Mucosa of rectum (tissue), 2 donors: ENCODE measurements around the gene IPO4.
"Not testable (repeated sequence)": the region's sequence is repeated elsewhere in the genome, so short reads cannot be mapped to it uniquely, and the experiment has no call there.

Experiments used
- H3K27ac ChIP-seq, 2 donors: one replicate each; pipeline ENCODE4 v1.7.0; 2013; ENCODE audit warnings: inconsistent platforms in 2 of 2, low read depth in 2 of 2, low read length in 2 of 2
- H3K27me3 ChIP-seq, 2 donors: one replicate each; pipeline ENCODE4 v1.7.0; 2013; ENCODE audit warnings: low read length in 2 of 2; ENCODE audit not compliant: control insufficient read depth in 2 of 2, insufficient read depth in 2 of 2
- H3K36me3 ChIP-seq, 2 donors: one replicate each; pipeline ENCODE4 v1.7.0; 2013; ENCODE audit warnings: low read length in 2 of 2; ENCODE audit not compliant: control insufficient read depth in 2 of 2, insufficient read depth in 2 of 2
- H3K4me1 ChIP-seq, 2 donors: one replicate each; pipeline ENCODE4 v1.7.0; 2013; ENCODE audit warnings: low read length in 2 of 2, mild to moderate bottlenecking in 1 of 2; ENCODE audit not compliant: control insufficient read depth in 2 of 2, insufficient read depth in 2 of 2
- H3K4me3 ChIP-seq, 2 donors: one replicate each; pipeline ENCODE4 v1.7.0; 2013; ENCODE audit warnings: low read length in 2 of 2
- H3K9ac ChIP-seq, 2 donors: one replicate each; pipeline ENCODE4 v1.7.0; 2013; ENCODE audit warnings: low read length in 2 of 2, low read depth in 1 of 2, mild to moderate bottlenecking in 1 of 2
- H3K9me3 ChIP-seq, 2 donors: one replicate each; pipeline ENCODE4 v1.7.0; 2013; ENCODE audit warnings: low read length in 2 of 2; ENCODE audit not compliant: control insufficient read depth in 2 of 2
- donor health status: healthy.
- donor health status: Normal muscosa, but diverticular disease.

Gene IPO4

GRCh38 chr14:24232121-24232644, 43.6 kb upstream of the IPO4 start, which contains the start of gene NEDD8:
Gene NEDD8 (minus strand): TSS chr14:24232367. CDS start chr14:24232267, 100 bp downstream.
- Histone ChIP-seq H3K27me3 (no peaks in the 10 kb centered on the region), H3K9me3 (no peaks in the 10 kb centered on the region), H3K4me3 (peak within 1 kb of the TSS; percentile 98), H3K36me3 (peaks cover 20 to 28% of the 10 kb centered on the region in 2 donors), H3K9ac (peak within 1 kb of the TSS; percentile 59 to 96), H3K27ac (peak within 1 kb of the TSS; percentile 90 to 93), H3K4me1 (peaks cover 18 to 19% of the 10 kb centered on the region in 2 donors)

- peak overlapping the region; percentile 98 for H3K4me3 ChIP-seq
- peaks cover 14 to 24% of the 10 kb centered on the region in 2 donors for H3K36me3 ChIP-seq
- peak overlapping the region; percentile 90 to 93 for H3K27ac ChIP-seq
These were observed 42.9 kb upstream of the IPO4 start for GRCh38 chr14:24231263-24232120.

DNA sequence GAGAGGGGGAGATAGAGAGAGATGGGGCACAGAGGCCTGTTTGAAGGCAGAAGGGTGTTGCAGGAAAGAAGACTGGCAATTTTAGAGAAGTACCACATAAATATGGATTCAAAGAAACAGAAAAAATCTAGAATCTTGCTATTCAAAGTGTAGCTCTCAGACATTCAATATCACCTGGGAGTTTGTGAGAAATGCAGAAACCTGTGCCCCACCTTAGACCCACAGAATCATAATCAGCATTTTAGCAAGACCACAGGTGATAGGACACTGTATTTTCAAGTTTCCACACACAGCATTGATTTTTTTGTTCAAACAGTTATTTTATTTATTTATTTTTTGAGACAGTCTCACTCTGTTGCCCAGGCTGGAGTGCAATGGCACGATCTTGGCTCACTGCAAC, 40.3 kb upstream of the IPO4 start:
- H3K36me3 ChIP-seq: peaks cover 0 to 10% of the 10 kb centered on the region in 2 donors
- no peaks in the 10 kb centered on the region for H3K9me3 ChIP-seq
- no peak overlapping the region for H3K27ac ChIP-seq
- H3K9ac ChIP-seq: no peak overlapping the region
- H3K27me3 ChIP-seq: no peaks in the 10 kb centered on the region
- H3K4me3 ChIP-seq: no peak overlapping the region
- peaks cover 16 to 19% of the 10 kb centered on the region in 2 donors for H3K4me1 ChIP-seq

More at GRCh38 chr14:24231263-24232120, 42.9 kb upstream of the IPO4 start:
- peak overlapping the region; percentile 59 to 96 for H3K9ac ChIP-seq
- H3K4me1 ChIP-seq: peaks cover 18 to 19% of the 10 kb centered on the region in 2 donors
- H3K9me3 ChIP-seq: no peaks in the 10 kb centered on the region
- H3K27me3 ChIP-seq: no peaks in the 10 kb centered on the region

- H3K36me3 ChIP-seq: peaks cover 0 to 10% of the 10 kb centered on the region in 2 donors
- H3K4me3 ChIP-seq: no peak overlapping the region
- no peaks in the 10 kb centered on the region for H3K9me3 ChIP-seq
- peaks cover 4 to 7% of the 10 kb centered on the region in 2 donors for H3K4me1 ChIP-seq
- no peak overlapping the region for H3K27ac ChIP-seq
- H3K9ac ChIP-seq: no peak overlapping the region
- no peaks in the 10 kb centered on the region for H3K27me3 ChIP-seq
These were observed 37.9 kb upstream of the IPO4 start for GRCh38 chr14:24226473-24226872.

DNA sequence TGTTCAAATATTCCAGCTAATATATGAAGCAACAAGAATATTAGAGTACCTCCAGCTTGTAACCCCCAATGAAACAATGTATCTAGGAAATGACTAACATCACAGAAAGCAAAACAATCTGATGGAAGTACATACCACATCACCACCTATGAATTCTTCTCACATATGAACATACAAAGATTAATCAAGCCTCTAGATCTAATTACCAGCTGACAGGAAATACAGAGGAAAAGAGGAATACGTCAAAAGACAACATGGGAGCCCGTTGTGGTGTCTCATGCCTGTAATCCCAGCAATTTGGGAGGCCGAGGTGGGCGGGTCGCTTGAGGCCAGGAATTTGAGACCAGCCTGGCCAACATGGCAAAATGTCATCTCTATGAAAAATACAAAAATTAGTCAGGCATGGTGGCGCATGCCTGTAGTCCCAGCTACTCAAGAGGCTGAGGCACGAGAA, 36.0 kb upstream of the IPO4 start:
- Histone ChIP-seq H3K4me3 (no peak overlapping the region), H3K36me3 (peaks cover 0 to 10% of the 10 kb centered on the region in 2 donors), H3K9me3 (no peaks in the 10 kb centered on the region), H3K27ac (no peak overlapping the region), H3K27me3 (no peaks in the 10 kb centered on the region), H3K4me1 (no peaks in the 10 kb centered on the region), H3K9ac (no peak overlapping the region)

- not testable (repeated sequence) for H3K27ac ChIP-seq, H3K4me3 ChIP-seq, H3K9ac ChIP-seq, H3K9me3 ChIP-seq, H3K27me3 ChIP-seq, H3K4me1 ChIP-seq
- peaks cover 3 to 11% of the 10 kb centered on the region in 2 donors for H3K36me3 ChIP-seq
These were observed 34.4 kb upstream of the IPO4 start for GRCh38 chr14:24222987-24223386.

DNA sequence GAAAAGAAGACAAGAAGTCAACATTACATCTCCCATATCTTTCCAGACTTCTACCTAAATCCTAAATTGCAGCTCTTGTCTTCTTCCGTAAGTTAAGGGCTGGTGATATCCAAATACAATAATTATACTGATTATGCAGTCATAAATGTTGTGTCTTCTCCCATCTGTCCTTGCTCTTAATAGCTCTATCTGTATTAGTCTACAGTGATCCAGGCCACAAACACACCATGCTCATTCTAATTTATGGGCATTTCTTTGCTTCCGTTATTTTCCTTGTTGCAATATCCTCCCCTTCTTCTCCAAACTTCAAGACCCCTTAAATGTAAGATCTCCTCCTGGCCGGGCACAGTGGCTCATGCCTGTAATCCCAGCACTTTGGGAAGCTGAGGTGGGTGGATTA, 30.9 kb upstream of the IPO4 start:
- no peak overlapping the region for H3K9ac ChIP-seq
- no peak overlapping the region for H3K27ac ChIP-seq
- H3K27me3 ChIP-seq: no peaks in the 10 kb centered on the region
- no peak overlapping the region for H3K4me3 ChIP-seq
- peaks cover 5 to 7% of the 10 kb centered on the region in 2 donors for H3K36me3 ChIP-seq
- H3K9me3 ChIP-seq: no peaks in the 10 kb centered on the region
- peaks cover 0 to 4% of the 10 kb centered on the region in 2 donors for H3K4me1 ChIP-seq

DNA sequence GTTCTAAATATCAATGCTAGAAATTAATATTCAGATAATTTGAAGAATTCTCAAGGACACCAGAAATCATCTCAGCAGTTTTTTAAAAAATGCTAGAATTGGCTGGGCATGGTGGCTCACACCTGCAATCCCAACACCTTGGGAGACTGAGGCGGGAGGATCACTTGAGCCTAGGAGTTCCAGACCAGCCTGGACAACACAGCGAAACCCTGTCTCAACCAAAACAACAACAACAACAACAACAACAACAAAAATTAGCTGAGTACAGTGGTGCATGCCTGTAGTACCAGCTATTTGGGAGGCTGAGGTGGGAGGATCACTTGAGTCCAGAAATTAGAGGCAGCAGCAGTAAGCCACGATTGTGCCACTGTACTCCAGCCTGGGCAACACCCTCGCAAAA, 30.5 kb upstream of the IPO4 start:
- H3K27me3 ChIP-seq: no peaks in the 10 kb centered on the region
- peaks cover 7 to 8% of the 10 kb centered on the region in 2 donors for H3K36me3 ChIP-seq
- no peak overlapping the region for H3K4me3 ChIP-seq
- H3K27ac ChIP-seq: no peak overlapping the region
- H3K9me3 ChIP-seq: no peaks in the 10 kb centered on the region
- H3K9ac ChIP-seq: no peak overlapping the region
- peaks cover 0 to 4% of the 10 kb centered on the region in 2 donors for H3K4me1 ChIP-seq

DNA sequence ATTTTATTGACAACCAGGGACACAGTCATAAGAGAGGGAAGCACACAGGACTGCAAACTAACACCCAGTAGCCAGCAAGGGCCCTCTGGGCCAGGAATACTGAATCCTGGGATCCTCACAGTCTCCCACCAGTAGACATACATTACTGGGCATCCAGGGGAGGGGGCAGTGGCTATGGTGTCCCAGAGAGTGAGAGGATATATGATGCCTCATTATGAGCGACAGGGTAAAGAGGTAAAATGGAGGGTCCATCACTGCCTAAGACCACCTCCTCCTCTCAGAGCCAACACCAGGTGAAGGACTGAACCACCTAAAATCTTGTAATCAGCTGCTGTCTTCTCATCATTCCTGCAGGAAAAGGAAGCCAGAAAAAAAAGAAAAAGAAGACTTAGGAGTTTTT, 28.3 kb upstream of the IPO4 start:
- H3K4me3 ChIP-seq, H3K9me3 ChIP-seq, H3K27me3 ChIP-seq, H3K9ac ChIP-seq, H3K36me3 ChIP-seq, H3K27ac ChIP-seq: not testable (repeated sequence)
- peaks cover 6 to 12% of the 10 kb centered on the region in 2 donors for H3K4me1 ChIP-seq

DNA sequence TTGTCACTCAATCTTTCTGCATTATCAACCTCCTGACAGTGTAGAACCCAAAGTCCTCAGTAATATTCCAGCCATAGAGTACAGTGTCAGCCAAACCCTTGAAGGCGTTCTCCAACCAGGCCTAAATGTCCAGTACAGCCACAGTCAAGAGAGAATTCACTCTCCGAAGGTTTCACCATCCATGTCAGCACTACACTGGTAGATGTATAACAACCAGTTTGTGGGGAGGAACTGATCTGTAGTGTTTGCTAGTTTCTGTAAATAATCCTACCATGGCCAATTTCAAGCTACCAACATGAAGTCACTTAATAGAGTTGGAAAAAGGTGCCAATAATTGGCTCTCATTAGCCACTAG, 27.7 kb upstream of the IPO4 start:
- Histone ChIP-seq H3K27ac (peak overlapping the region in 1 of 2 donors; percentile 97), H3K9me3 (no peaks in the 10 kb centered on the region), H3K27me3 (no peaks in the 10 kb centered on the region), H3K4me1 (peaks cover 6 to 12% of the 10 kb centered on the region in 2 donors), H3K36me3 (peaks cover 10 to 11% of the 10 kb centered on the region in 2 donors), H3K9ac (peak overlapping the region in 1 of 2 donors; percentile 78), H3K4me3 (peak overlapping the region; percentile 84 to 99)
